ENCODE results near the gene DSE.

DSE gene

GRCh38 chr6:116363759-116364158 is 7.0 kb upstream of the DSE start:
- DNase-seq: no peak

- DNase-seq: no peak
These were observed 6.4 kb upstream of the DSE start for GRCh38 chr6:116364321-116364720.

GRCh38 chr6:116365743-116366142 is 5.0 kb upstream of the DSE start:
- no peak for DNase-seq

GRCh38 chr6:116366740-116367275 is 3.9 kb upstream of the DSE start:
- DNase-seq: no peak

- no peak for DNase-seq
These were observed 1.2 kb upstream of the DSE start for GRCh38 chr6:116369540-116369939.

- DNase-seq: no peak
These were observed 585 bp upstream of the DSE start for GRCh38 chr6:116369964-116370759.

- DNase-seq: peak; percentile 22
These were observed 572 bp downstream of the DSE start for GRCh38 chr6:116371120-116371917.

GRCh38 chr6:116371918-116372209 is 1.1 kb downstream of the DSE start:
- DNase-seq: no peak

- no peak for DNase-seq
These were observed 2.6 kb downstream of the DSE start for GRCh38 chr6:116373300-116373699.

GRCh38 chr6:116373940-116374339 is 3.2 kb downstream of the DSE start:
- no peak for DNase-seq

- no peak for DNase-seq
These were observed 3.8 kb downstream of the DSE start for GRCh38 chr6:116374586-116374985.

GRCh38 chr6:116375262-116375661 is 4.5 kb downstream of the DSE start:
- no peak for DNase-seq

- no peak for DNase-seq
These were observed 5.4 kb downstream of the DSE start for GRCh38 chr6:116376149-116376548.

- DNase-seq: no peak
These were observed 9.0 kb downstream of the DSE start for GRCh38 chr6:116379764-116380163.

- DNase-seq: no peak
These were observed 9.6 kb downstream of the DSE start for GRCh38 chr6:116380346-116380745.

- DNase-seq: no peak
These were observed 10.3 kb downstream of the DSE start for GRCh38 chr6:116381000-116381399.

GRCh38 chr6:116382587-116382986 is 11.8 kb downstream of the DSE start:
- DNase-seq: no peak

- no peak for DNase-seq
These were observed 14.1 kb downstream of the DSE start for GRCh38 chr6:116384727-116385458.

- no peak for DNase-seq
These were observed 14.7 kb downstream of the DSE start for GRCh38 chr6:116385459-116385802.

GRCh38 chr6:116385921-116386320 is 15.2 kb downstream of the DSE start:
- DNase-seq: no peak

GRCh38 chr6:116386581-116387299 is 16.0 kb downstream of the DSE start:
- no peak for DNase-seq

- no peak for DNase-seq
These were observed 16.6 kb downstream of the DSE start for GRCh38 chr6:116387374-116387773.

GRCh38 chr6:116388924-116389323 is 18.2 kb downstream of the DSE start:
- DNase-seq: no peak
